Natural killer cell (primary cell): ENCODE results near the gene TTC7B. TPM values are rescaled to one million over a fixed set of nuclear protein-coding genes. Genes with fewer than 3 reads are reported as not detected.

Experiments used
- ATAC-seq, 3 donors: fragments of 150-1000 bp in 2 of 3; fragments of 200-7000 bp in 1 of 3; cut with Tn5 transposase; 1 replicate in 1 of 3; 2 replicates in 2 of 3; pipeline ENCODE4 v1.10.0; 2021; ENCODE audit warnings: mild to moderate bottlenecking in 2 of 3, moderate library complexity in 2 of 3
- DNase-seq, 2 donors: peaks; one replicate each; pipeline versions ENCODE4 v3.0.0 to v3.0.0-alpha.2; 2013 to 2021; ENCODE audit warnings: mixed read lengths in 1 of 2
- H3K27ac ChIP-seq: one replicate; pipeline ENCODE4 v1.5.1; 2013; ENCODE audit warnings: mild to moderate bottlenecking, low read length
- H3K27me3 ChIP-seq: one replicate; pipeline ENCODE4 v1.6.1; 2013; ENCODE audit warnings: low read length; ENCODE audit not compliant: control insufficient read depth, insufficient read depth
- H3K36me3 ChIP-seq: one replicate; pipeline ENCODE4 v1.6.1; 2013; ENCODE audit warnings: low read length; ENCODE audit not compliant: control insufficient read depth, insufficient read depth
- H3K4me1 ChIP-seq: one replicate; pipeline ENCODE4 v1.6.1; 2013; ENCODE audit warnings: low read length; ENCODE audit not compliant: control insufficient read depth, insufficient read depth
- H3K4me3 ChIP-seq: one replicate; pipeline ENCODE4 v1.5.1; 2013; ENCODE audit warnings: low read length
- H3K9me3 ChIP-seq: one replicate; pipeline ENCODE4 v1.6.1; 2013; ENCODE audit warnings: low read length; ENCODE audit not compliant: control insufficient read depth, insufficient read depth
- H3K27ac Mint-ChIP-seq, 2 donors: one replicate each; pipeline ENCODE4 v1.8.0; 2022; ENCODE audit warnings: mild to moderate bottlenecking in 2 of 2, mixed read lengths in 2 of 2, moderate library complexity in 1 of 2
- H3K27me3 Mint-ChIP-seq, 2 donors: one replicate each; pipeline ENCODE4 v1.8.0; 2022; ENCODE audit warnings: low read depth in 2 of 2, mixed read lengths in 2 of 2
- H3K36me3 Mint-ChIP-seq: one replicate; pipeline ENCODE4 v1.8.0; 2022; ENCODE audit warnings: mixed read lengths
- H3K4me1 Mint-ChIP-seq, 2 donors: one replicate each; pipeline ENCODE4 v1.8.0; 2022; ENCODE audit warnings: mixed read lengths in 2 of 2
- H3K4me3 Mint-ChIP-seq: one replicate; pipeline ENCODE4 v1.8.0; 2022; ENCODE audit warnings: mild to moderate bottlenecking, moderate library complexity, mixed read lengths
- H3K9me3 Mint-ChIP-seq, 2 donors: one replicate each; pipeline ENCODE4 v1.8.0; 2022; ENCODE audit warnings: mixed read lengths in 2 of 2
- CTCF ChIP-seq: fragments of 200-600 bp; IDR thresholded peaks from one replicate; pipeline ENCODE4 v1.8.0; 2022; ENCODE audit warnings: antibody characterized with exemption
- WGBS: methylation state at CpG from one replicate; pipeline ENCODE4 v1.1.7; 2013; ENCODE audit warnings: missing lambda C conversion rate; ENCODE audit not compliant: insufficient coverage; 5-methylcytosine and 5-hydroxymethylcytosine counted together
- intact Hi-C: fragments of 100-400 bp; cut with micrococcal nuclease; formaldehyde crosslinking; loops from one replicate; pipeline ENCODE4 v1.14.2; 2022
- total RNA-seq, 4 donors: library from RNA; stranded (reverse); fragments of 120-200 nt in 1 of 4; gene quantifications; one replicate each; pipeline versions ENCODE4 v1.2.3 to v1.2.4, GENCODE V29; 2013 to 2022

Gene TTC7B
- total RNA-seq, 3 donors from 2014 or later (not counting 1 experiment from before 2014, with no cell fraction given), result 1.7 to 17.2 (median 5.9) TPM

- Histone ChIP-seq H3K4me1 (peaks cover 8% of the 10 kb centered on the region), H3K4me3 (no peak overlapping the region), H3K36me3 (no peaks in the 10 kb centered on the region), H3K27me3 (no peaks in the 10 kb centered on the region), H3K9me3 (no peaks in the 10 kb centered on the region), H3K27ac (no peak overlapping the region)
- TF ChIP-seq CTCF, result no peak
- Mint-ChIP-seq H3K27me3 (peaks cover 0 to 2% of the 10 kb centered on the region in 2 donors), H3K9me3 (peaks cover 0 to 3% of the 10 kb centered on the region in 2 donors), H3K4me3 (no peak overlapping the region), H3K4me1 (peaks cover 7 to 12% of the 10 kb centered on the region in 2 donors), H3K27ac (no peak overlapping the region), H3K36me3 (no peaks in the 10 kb centered on the region)
- intact Hi-C loops, result no loop called here
- ATAC-seq (no peak), DNase-seq (no peak)
- 93% methylated on average over 2 of the region's 2 CpGs for WGBS
These were observed 13.0 kb downstream of the TTC7B start for GRCh38 chr14:90803249-90803648.

DNA sequence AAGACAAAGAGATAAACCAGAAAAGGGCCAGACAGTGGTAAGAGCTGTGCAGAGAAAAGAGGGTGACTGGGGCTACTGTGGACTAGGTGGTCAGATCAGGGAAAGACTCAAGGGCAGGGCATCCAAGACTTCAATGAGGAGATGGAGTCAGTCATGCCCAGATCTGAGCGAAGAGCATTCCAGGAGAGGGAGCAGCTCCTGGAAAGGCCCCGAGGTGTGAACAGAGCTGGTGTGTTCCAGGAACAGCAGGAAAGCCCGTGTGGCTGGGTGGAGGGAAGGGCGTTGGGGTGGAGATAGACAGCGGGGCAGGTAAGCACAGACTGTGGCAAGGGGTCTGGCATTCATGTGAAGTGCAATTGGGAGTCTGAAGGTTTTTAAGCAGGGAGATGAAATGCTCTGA, 16.8 kb downstream of the TTC7B start:
- WGBS, result 87% methylated on average over 5 of the region's 5 CpGs

DNA sequence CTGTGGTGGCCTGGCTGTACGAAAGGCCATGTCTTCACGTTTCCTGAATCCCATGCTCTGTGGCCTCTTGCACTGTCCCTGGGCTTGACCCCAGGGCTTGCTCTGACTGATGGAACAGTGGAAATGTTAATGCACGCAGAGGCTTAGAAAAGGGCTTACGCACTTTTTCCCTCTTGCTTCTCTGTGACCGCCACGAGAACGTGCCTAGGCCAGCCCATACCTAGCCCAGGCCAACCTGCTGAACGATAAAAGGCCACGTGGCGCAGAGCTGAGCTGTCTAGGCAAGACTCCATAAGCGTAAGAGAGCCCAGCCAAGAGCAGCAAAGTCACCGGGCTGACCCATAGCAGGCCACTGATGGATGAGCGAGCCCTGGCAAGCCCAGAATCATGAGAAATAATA, 18.3 kb downstream of the TTC7B start:
- WGBS, result 85% methylated on average over 13 of the region's 13 CpGs
- H3K36me3 Mint-ChIP-seq, result no peaks in the 10 kb centered on the region
- H3K9me3 ChIP-seq, result no peaks in the 10 kb centered on the region
- intact Hi-C loops, result no loop called here
- ATAC-seq (no peak), DNase-seq (no peak)
- H3K4me1 Mint-ChIP-seq, result peaks cover 7 to 12% of the 10 kb centered on the region in 2 donors
- H3K36me3 ChIP-seq, result no peaks in the 10 kb centered on the region
- H3K4me1 ChIP-seq, result peaks cover 8% of the 10 kb centered on the region
- no peaks in the 10 kb centered on the region for H3K27me3 ChIP-seq
- TF ChIP-seq CTCF, result no peak
- H3K27ac ChIP-seq, result no peak overlapping the region
- no peak overlapping the region for H3K4me3 ChIP-seq
- peaks cover 0 to 2% of the 10 kb centered on the region in 2 donors for H3K27me3 Mint-ChIP-seq
- H3K4me3 Mint-ChIP-seq, result no peak overlapping the region
- no peak overlapping the region for H3K27ac Mint-ChIP-seq
- H3K9me3 Mint-ChIP-seq, result peaks cover 0 to 3% of the 10 kb centered on the region in 2 donors

More for the DNA sequence above, 16.8 kb downstream of the TTC7B start:
- Histone ChIP-seq H3K36me3 (no peaks in the 10 kb centered on the region), H3K27ac (no peak overlapping the region), H3K4me3 (no peak overlapping the region), H3K9me3 (no peaks in the 10 kb centered on the region), H3K27me3 (no peaks in the 10 kb centered on the region), H3K4me1 (peaks cover 8% of the 10 kb centered on the region)
- no peak for ATAC-seq
- intact Hi-C loops, result no loop called here
- no peaks in the 10 kb centered on the region for H3K36me3 Mint-ChIP-seq
- no peak for TF ChIP-seq CTCF
- H3K9me3 Mint-ChIP-seq, result peaks cover 0 to 3% of the 10 kb centered on the region in 2 donors
- H3K4me1 Mint-ChIP-seq, result peaks cover 7 to 12% of the 10 kb centered on the region in 2 donors
- DNase-seq, result no peak
- H3K27ac Mint-ChIP-seq, result no peak overlapping the region
- peaks cover 0 to 2% of the 10 kb centered on the region in 2 donors for H3K27me3 Mint-ChIP-seq
- no peak overlapping the region for H3K4me3 Mint-ChIP-seq

GRCh38 chr14:90797451-90797850, 18.8 kb downstream of the TTC7B start:
- no peak for ATAC-seq
- Mint-ChIP-seq H3K27me3 (peaks cover 0 to under 1% of the 10 kb centered on the region in 2 donors), H3K36me3 (no peaks in the 10 kb centered on the region), H3K27ac (no peak overlapping the region), H3K4me1 (peaks cover 7 to 12% of the 10 kb centered on the region in 2 donors), H3K9me3 (peaks cover 0 to 3% of the 10 kb centered on the region in 2 donors), H3K4me3 (no peak overlapping the region)
- peaks cover 8% of the 10 kb centered on the region for H3K4me1 ChIP-seq
- H3K27me3 ChIP-seq, result no peaks in the 10 kb centered on the region
- H3K9me3 ChIP-seq, result no peaks in the 10 kb centered on the region
- DNase-seq, result no peak
- intact Hi-C loops, result no loop called here
- TF ChIP-seq CTCF, result no peak
- H3K4me3 ChIP-seq, result no peak overlapping the region
- no peaks in the 10 kb centered on the region for H3K36me3 ChIP-seq
- WGBS, result 42% methylated on average over 3 of the region's 3 CpGs
- no peak overlapping the region for H3K27ac ChIP-seq
